ENCODE measurements around the gene SLC6A3. TPM values are rescaled to one million over a fixed set of nuclear protein-coding genes. Genes with fewer than 3 reads are reported as not detected.

The SLC6A3 gene
- total and polyA plus RNA-seq, 2 donors (not counting 1 experiment from before 2014, with no cell fraction given), result 0.01 to 0.15 TPM

DNA sequence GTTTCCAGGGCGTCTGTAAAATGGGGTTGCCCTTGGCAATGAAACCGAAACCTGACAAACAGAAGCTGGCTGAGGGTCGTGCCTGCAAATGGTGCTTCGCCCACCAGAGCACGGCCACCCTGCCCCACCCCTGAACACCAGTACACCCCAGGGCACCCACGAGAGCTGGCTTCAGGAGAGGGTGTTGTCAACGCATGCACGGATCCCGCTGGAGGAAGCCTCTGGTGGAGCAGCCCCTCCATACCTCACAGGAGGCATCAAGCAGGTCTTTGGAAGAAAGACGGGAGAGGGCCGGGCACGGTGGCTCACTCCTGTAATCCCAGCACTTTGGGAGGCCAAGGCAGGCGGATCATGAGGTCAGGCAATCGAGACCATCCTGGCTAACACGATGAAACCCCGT is 8.6 kb downstream of the SLC6A3 start:
- peaks cover 0 to 19% (median 0%) of the 10 kb centered on the region in 4 experiments for H3K27me3 ChIP-seq (replicated peaks in 1 of 4; ENCODE audit: control extremely low read depth in 1 of 4, control insufficient read depth in 3 of 4, insufficient read depth in 4 of 4, low read length in 3 of 4)
- peaks cover 11% of the 10 kb centered on the region for H3K9me3 Mint-ChIP-seq (ENCODE audit: insufficient read depth)
- no peak overlapping the region for H3K4me3 Mint-ChIP-seq
- no peak for TF ChIP-seq EZH2 (IDR thresholded peaks at IDR 0.05; ENCODE audit: borderline replicate concordance, insufficient read depth, low read depth, low read length, poor library complexity, severe bottlenecking)
- TF ChIP-seq, protein P1, sequence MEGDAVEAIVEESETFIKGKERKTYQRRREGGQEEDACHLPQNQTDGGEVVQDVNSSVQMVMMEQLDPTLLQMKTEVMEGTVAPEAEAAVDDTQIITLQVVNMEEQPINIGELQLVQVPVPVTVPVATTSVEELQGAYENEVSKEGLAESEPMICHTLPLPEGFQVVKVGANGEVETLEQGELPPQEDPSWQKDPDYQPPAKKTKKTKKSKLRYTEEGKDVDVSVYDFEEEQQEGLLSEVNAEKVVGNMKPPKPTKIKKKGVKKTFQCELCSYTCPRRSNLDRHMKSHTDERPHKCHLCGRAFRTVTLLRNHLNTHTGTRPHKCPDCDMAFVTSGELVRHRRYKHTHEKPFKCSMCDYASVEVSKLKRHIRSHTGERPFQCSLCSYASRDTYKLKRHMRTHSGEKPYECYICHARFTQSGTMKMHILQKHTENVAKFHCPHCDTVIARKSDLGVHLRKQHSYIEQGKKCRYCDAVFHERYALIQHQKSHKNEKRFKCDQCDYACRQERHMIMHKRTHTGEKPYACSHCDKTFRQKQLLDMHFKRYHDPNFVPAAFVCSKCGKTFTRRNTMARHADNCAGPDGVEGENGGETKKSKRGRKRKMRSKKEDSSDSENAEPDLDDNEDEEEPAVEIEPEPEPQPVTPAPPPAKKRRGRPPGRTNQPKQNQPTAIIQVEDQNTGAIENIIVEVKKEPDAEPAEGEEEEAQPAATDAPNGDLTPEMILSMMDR (IDR thresholded peaks at IDR 0.05), result no peak
- ATAC-seq (ENCODE audit: low read depth), result no peak
- peaks cover 32% of the 10 kb centered on the region for H3K27me3 Mint-ChIP-seq
- no peaks in the 10 kb centered on the region for H3K36me3 ChIP-seq (replicated peaks in 1 of 2; ENCODE audit: control extremely low read depth in 1 of 2, control insufficient read depth in 1 of 2, extremely low read depth in 1 of 2, insufficient read depth in 2 of 2, low read length in 1 of 2)
- no peak overlapping the region for H3K27ac ChIP-seq (ENCODE audit: low read length in 2 of 2)
- H3K9ac ChIP-seq (ENCODE audit: low read length), result no peak overlapping the region
- DNase-seq, result no peak
- POLR2A ChIA-PET, result no interaction called here
- CTCF ChIA-PET, result no interaction called here
- no peak overlapping the region for H3K4me2 ChIP-seq (replicated peaks; ENCODE audit: low read depth, low read length, poor library complexity, severe bottlenecking)
- WGBS (ENCODE audit: insufficient coverage), result 86% methylated on average over 16 of the region's 16 CpGs
- H4K20me1 ChIP-seq (ENCODE audit: control insufficient read depth, insufficient read depth, low read length, poor library complexity, severe bottlenecking), result no peaks in the 10 kb centered on the region
- intact Hi-C loops (cut with micrococcal nuclease), result no loop called here
- H3K4me3 ChIP-seq (ENCODE audit: control extremely low read depth in 1 of 5, extremely low read depth in 1 of 5, insufficient read depth in 1 of 5, low read depth in 2 of 5, low read length in 4 of 5), result no peak overlapping the region
- H2AFZ ChIP-seq (ENCODE audit: insufficient read depth, low read depth, low read length, poor library complexity, severe bottlenecking), result no peak overlapping the region
- H3K4me1 ChIP-seq (ENCODE audit: control insufficient read depth in 2 of 2, insufficient read depth in 2 of 2, low read length in 2 of 2), result no peaks in the 10 kb centered on the region
- H3K9me3 ChIP-seq (ENCODE audit: control extremely low read depth in 1 of 3, control insufficient read depth in 2 of 3, insufficient read depth in 1 of 3, low read length in 2 of 3), result peaks cover 0 to 33% (median 3%) of the 10 kb centered on the region in 3 donors
- no peaks in the 10 kb centered on the region for H3K79me2 ChIP-seq (ENCODE audit: control insufficient read depth, insufficient read depth, low read length)
- no peak overlapping the region for H3K27ac Mint-ChIP-seq
- H3K4me1 Mint-ChIP-seq, result no peaks in the 10 kb centered on the region

DNA sequence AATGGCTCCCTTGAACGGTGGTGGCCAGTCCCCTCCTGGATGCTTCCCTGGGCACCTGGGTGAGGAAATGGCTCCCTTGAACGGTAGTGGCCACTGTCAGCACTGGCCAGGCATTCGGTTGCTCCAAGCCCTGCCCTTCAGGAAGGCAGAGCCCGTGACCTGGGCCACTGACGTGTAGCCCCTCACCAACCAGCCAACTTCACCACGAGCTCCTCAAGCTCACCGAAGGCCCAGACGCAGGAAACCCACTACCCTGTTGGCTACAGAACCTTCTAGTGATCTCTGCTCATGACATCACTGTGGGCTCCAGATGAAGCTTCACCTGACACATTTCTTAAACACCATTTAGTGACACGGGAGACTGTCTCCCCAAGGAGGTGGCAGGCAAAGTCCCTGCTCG is 9.2 kb downstream of the SLC6A3 start:
- POLR2A ChIA-PET, result no interaction called here
- Mint-ChIP-seq H3K9me3 (ENCODE audit: insufficient read depth) (peaks cover 11% of the 10 kb centered on the region), H3K4me3 (no peak overlapping the region), H3K27ac (no peak overlapping the region), H3K27me3 (peaks cover 27% of the 10 kb centered on the region), H3K4me1 (no peaks in the 10 kb centered on the region)
- H4K20me1 ChIP-seq (ENCODE audit: control insufficient read depth, insufficient read depth, low read length, poor library complexity, severe bottlenecking), result no peaks in the 10 kb centered on the region
- CTCF ChIA-PET, result no interaction called here
- H3K4me1 ChIP-seq (ENCODE audit: control insufficient read depth in 2 of 2, insufficient read depth in 2 of 2, low read length in 2 of 2), result no peaks in the 10 kb centered on the region
- H3K4me3 ChIP-seq (ENCODE audit: control extremely low read depth in 1 of 5, extremely low read depth in 1 of 5, insufficient read depth in 1 of 5, low read depth in 2 of 5, low read length in 4 of 5), result no peak overlapping the region
- intact Hi-C loops (cut with micrococcal nuclease), result no loop called here
- H3K27me3 ChIP-seq (replicated peaks in 1 of 4; ENCODE audit: control extremely low read depth in 1 of 4, control insufficient read depth in 3 of 4, insufficient read depth in 4 of 4, low read length in 3 of 4), result peaks cover 0 to 12% (median 0%) of the 10 kb centered on the region in 4 experiments
- peaks cover 0 to 29% (median 3%) of the 10 kb centered on the region in 3 donors for H3K9me3 ChIP-seq (ENCODE audit: control extremely low read depth in 1 of 3, control insufficient read depth in 2 of 3, insufficient read depth in 1 of 3, low read length in 2 of 3)
- H3K9ac ChIP-seq (ENCODE audit: low read length), result no peak overlapping the region
- DNase-seq (no peak), ATAC-seq (ENCODE audit: low read depth) (no peak)
- H3K4me2 ChIP-seq (replicated peaks; ENCODE audit: low read depth, low read length, poor library complexity, severe bottlenecking), result no peak overlapping the region
- 84% methylated on average over 9 of the region's 10 CpGs for WGBS (ENCODE audit: insufficient coverage)
- H3K27ac ChIP-seq (ENCODE audit: low read length in 2 of 2), result no peak overlapping the region
- no peak overlapping the region for H2AFZ ChIP-seq (ENCODE audit: insufficient read depth, low read depth, low read length, poor library complexity, severe bottlenecking)
- TF ChIP-seq, protein P1 (IDR thresholded peaks at IDR 0.05), result no peak
- no peaks in the 10 kb centered on the region for H3K36me3 ChIP-seq (replicated peaks in 1 of 2; ENCODE audit: control extremely low read depth in 1 of 2, control insufficient read depth in 1 of 2, extremely low read depth in 1 of 2, insufficient read depth in 2 of 2, low read length in 1 of 2)
- no peaks in the 10 kb centered on the region for H3K79me2 ChIP-seq (ENCODE audit: control insufficient read depth, insufficient read depth, low read length)

Measured in B cell (primary cell).